ENCODE data around the gene CHERP.

The CHERP gene, protein sequence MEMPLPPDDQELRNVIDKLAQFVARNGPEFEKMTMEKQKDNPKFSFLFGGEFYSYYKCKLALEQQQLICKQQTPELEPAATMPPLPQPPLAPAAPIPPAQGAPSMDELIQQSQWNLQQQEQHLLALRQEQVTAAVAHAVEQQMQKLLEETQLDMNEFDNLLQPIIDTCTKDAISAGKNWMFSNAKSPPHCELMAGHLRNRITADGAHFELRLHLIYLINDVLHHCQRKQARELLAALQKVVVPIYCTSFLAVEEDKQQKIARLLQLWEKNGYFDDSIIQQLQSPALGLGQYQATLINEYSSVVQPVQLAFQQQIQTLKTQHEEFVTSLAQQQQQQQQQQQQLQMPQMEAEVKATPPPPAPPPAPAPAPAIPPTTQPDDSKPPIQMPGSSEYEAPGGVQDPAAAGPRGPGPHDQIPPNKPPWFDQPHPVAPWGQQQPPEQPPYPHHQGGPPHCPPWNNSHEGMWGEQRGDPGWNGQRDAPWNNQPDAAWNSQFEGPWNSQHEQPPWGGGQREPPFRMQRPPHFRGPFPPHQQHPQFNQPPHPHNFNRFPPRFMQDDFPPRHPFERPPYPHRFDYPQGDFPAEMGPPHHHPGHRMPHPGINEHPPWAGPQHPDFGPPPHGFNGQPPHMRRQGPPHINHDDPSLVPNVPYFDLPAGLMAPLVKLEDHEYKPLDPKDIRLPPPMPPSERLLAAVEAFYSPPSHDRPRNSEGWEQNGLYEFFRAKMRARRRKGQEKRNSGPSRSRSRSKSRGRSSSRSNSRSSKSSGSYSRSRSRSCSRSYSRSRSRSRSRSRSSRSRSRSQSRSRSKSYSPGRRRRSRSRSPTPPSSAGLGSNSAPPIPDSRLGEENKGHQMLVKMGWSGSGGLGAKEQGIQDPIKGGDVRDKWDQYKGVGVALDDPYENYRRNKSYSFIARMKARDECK

DNA sequence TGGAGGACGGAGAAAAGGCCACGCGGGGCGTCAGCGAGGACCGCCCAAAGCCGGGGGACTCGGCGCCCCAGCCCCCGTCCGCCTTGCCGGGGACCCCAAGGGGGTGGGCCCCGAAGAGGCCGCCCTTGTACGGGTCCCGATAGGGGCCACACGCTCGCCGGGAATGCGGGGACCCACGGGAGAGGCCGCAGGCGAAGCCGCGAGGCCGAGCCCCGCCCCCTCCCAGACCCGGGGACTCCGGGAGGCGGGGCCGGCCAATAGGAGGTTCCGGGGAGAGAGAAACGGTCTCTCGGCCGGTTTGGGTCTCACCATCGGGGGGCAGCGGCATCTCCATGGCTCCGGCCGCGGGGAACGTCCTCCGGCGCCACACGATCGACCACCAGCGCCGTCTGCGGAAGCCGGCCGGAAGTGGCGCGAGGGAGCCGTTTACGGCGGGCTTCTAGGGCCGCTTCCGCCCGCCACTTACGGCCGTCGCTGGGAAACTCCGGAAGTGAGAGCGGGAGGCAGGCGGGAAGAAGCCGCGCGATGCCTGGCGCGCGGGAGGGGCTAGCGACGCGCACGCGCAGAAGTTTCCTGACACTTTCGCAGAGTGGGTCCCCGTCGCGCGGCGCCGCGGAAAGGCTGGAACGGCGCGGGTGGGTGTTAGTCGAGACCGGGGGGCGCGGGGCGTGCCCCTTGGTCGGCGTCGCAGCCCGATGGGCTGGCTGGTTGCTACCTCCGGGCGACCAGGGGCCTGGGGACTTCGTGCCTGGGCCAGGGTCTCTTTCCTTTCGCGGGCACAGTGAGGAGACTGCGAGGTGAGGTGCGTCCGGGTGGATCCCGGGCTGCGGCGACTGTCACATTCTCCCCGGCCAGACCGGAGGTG lies at the start of gene CHERP:
Gene CHERP (minus strand): TSS at position 393 of the 865 bp plus-strand sequence. CDS start 59 bp downstream, at position 334.
- peak; percentile 95 for DNase-seq

DNA sequence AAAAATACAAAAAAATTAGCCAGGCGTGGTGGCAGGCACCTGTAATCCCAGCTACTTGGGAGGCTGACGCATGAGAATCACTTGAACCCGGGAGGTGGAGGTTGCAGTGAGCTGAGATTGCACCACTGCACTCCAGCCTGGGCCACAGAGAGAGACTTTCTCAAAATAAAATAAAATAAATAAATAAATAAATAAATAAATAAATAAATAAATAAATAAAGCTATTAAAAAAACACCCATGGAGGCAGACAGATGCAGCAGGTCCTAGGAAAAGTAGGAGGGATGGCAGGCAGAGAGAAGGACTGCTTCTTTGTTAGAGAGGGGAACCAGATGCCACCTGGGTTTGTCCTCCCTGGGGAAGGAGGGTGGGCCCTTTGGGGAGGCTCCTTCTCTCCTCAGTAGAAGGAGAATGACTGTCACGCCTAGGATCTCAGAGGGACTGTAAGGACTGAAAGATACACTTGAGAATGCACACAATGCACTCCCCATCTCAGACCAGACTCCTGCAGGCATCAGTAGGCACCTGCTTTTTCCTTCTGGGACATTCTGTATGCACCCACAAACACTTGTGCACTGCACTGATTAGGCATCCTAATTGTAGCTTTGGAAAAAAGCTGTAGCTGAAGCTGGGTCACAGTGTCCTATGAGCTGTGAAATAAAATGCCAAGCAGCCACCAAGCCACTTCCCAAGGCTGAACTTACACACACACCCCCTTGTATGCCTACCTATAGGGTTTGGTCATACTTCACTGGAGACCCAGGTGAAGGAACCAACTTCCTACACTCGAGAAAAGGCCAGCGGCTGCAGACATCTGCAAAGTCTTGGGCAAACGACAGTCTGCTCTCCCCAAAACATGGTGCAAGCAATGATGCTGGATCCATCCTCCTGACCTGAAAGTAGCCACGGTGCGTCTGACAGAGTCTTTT lies 48.9 kb upstream of the CHERP start:
- DNase-seq, result no peak

DNA sequence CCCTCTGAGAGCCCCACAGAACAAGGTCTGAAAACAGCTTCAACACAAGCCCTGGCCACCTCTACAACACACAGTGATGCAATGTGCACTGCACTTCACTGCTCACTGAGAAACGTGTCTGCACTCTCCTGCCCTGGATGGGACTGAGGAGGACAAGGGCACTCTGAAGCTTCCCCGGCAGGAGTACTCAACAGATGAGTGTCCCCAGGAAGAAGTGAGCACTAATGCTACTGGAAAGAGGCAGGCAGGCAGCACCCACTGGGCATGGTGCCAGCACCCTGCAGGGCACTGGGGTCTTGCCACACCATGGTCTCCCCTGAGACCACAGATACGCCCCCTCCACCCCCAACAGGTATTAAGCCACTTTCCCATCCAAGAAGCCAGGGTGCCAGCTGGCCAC lies 47.7 kb upstream of the CHERP start:
- no peak for DNase-seq

DNA sequence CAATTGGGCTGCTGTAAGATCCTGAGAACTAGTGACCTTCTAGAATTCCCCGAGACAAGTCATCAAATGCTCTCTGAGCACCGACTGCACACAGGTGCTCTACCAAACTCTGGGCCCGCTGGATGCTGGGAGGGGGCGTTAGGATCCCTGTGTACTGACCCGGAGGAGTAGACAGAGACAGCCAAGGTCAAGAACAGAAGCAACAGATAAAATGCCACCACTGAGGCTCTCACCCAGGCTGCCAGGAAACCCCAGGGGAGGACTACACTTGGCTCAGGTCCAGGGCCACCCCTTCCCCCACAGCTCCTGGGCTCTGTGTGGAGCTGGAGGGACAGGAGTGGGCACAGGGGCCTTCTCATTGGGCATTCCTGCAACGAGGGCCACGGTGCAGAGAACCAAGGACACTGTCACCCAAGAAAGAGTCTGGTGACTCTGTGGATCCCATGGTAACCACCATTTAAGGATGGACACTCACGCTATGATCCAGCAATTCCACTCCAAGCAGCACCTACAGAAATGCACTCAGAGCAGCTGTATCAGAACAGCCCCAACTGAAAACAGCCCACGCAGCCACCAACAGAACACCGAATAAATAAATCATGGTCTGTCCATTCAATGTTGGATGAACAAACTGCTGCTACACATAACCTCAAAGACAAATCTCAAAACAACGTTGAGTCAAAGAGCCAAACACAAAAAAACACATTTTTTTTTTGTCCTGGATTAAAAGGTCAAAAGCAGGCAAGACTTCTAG lies 46.8 kb upstream of the CHERP start:
- DNase-seq, result no peak

DNA sequence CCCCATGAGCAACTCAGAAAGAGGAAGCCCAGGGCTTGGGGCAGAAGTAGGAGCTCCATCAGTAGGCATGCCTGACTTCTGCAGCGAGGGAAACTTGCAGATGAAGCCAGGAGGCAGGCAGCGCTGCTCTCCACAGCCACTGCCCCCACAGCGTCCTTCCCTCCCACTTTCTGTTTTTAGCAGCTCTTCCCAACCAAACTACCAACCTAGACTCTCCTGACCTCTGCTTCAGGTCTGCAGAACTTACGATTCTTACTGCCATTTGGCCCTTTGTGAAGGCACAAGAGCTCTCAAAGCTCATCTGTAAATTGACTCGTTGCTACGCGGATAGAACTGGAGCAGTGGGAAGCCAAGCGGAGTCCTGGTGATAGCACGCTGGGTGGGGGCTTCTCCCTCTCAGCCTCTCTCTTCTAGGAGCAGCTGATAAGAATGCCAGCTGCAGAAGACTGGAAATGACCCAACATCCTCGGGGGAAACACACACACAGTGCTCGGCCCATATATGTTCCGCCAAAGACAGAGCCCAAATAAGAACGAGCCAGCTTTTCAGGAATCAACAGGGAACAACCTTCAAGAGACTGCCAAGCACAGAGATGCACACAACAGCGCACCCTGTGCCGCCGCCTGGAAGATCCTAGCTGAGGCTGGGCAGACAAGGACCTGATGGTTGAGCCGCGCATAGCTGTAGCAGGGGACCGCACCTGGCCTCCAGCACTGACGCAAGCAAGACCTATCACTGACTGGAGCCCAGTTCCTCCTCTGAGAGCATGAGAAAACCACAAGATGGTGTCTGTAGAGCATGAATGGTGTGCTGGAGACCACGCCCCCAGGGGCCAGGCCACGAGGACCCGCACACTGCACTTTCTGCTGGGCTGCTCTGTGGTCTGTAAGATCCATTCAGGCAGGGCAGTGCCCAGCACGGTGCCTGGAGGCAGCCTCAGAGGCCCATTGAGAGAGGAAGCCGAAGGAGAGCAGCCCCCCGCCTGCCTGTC lies 45.9 kb upstream of the CHERP start:
- peak; percentile 27 for DNase-seq

DNA sequence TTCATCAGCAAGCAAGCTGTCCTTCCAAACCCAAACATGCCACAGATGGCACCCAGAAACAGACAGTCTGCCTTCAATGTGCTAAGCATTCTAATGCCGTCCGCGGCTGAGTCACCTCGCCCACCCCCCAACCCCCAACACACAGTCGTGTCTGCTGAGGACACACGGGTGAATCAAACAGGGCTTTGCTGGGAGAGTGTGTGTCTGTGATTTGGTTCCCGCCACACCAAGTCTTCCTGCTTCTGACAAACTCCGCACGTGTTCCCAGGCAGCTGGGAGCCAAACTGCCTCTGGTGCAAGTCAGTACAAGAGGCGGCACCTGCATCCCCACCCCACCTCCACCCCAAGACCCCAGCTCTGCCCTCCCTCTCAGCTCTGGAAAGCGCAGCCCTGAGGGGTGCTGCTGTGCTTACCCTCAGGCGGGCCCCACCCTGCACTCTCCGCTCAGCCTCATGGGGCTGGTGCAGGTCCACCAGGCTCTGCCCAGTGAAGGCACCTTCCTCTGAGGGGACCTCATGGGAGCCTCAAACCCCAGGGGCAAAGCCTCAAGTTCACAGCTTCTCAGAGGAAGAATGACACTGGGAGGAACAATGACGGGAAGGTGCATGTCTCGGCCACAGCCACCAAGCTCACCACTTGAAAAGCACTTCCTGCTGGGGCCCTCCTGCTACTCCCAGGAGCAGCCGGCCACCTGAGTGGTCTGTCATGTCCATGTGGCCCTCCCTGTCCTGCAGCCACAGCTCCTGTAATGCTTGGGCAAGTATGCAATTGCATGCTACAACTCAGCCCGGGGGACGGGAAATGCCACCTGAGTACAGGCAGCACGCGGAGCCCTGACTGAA lies 45.0 kb upstream of the CHERP start:
- no peak for DNase-seq

DNA sequence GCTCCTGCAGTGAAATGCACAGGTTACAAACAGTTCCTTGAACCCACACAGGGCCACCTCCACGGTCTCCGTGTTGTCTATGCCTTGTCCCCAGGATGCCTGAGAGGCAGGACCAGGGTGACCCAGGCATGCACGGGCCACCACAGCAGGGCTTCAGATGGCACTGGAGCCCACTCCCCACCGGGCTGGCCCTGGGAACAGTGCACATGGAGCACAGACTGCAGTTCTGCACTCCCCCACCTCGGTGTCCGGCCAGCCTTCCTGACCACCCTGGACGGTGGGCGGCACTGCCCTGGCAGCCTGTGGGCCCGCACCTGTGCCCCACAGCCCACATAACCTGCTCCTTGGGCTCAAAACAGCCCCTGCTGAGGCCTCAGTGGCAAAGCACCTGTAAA lies 44.2 kb upstream of the CHERP start:
- DNase-seq, result no peak

DNA sequence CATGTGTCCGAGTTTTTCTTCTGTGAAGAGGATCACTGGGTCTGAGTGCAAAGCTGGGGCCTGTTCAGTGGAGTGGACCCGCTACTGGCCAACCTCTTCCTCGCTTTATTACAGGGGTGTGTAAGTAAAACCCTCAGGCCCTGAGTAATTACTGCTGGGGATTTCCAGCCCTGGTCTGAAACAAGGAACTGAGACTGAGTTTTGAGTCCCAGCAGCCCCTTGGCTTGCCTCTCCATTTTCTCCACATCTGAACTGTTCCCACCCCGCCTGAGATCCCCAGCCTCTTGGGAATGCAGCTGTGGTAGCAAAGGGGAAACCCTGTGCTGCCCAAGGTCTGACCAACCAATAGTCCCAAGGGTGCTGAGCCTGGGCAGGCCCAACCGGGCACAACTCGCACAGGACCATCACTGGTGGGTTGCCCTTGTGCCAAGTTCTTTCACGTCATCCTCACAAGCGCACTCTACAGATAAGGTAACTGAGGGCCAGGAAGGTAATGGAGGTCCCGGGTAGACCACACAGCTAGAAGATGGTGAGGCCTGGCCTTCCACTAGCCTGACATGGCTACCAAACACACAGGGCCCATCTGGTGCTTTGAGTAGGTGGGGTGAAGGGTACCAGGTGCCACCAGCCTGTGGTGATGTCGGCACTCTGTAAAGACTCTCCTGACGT lies 43.7 kb upstream of the CHERP start:
- no peak for DNase-seq

DNA sequence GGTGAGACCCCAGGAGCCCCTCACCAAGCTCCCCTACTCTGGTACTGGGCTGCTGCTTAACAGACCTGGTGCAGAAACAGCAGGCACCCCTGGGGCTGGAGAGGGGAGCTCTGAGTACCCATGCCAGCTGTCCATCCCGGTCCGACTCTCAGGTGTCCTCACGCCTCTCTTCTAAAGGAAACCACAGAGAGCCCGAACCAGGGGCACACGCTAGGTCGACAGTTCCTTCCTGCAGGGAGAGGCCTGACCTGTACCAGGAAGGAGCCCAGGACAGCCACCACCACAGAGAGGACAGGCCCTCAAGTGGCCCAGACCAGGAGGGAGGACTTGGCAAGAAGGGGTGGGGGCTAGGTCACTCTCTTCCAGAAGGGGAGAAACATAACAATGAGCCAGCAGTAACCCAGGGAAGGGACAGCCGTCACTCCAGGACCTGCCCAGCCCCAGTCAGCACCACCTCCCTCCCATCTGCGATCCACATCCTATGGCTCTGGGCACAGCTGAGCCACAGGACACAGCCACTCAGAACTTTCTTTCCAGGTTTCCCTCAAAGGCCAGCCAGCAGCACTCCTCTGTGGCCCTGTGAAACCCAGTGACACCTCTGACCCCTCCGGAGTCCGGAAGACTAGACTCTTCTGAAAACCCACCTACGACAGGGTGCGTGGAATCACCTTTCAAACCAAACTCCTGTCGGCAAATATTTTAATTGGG lies 43.0 kb upstream of the CHERP start:
- no peak for DNase-seq

DNA sequence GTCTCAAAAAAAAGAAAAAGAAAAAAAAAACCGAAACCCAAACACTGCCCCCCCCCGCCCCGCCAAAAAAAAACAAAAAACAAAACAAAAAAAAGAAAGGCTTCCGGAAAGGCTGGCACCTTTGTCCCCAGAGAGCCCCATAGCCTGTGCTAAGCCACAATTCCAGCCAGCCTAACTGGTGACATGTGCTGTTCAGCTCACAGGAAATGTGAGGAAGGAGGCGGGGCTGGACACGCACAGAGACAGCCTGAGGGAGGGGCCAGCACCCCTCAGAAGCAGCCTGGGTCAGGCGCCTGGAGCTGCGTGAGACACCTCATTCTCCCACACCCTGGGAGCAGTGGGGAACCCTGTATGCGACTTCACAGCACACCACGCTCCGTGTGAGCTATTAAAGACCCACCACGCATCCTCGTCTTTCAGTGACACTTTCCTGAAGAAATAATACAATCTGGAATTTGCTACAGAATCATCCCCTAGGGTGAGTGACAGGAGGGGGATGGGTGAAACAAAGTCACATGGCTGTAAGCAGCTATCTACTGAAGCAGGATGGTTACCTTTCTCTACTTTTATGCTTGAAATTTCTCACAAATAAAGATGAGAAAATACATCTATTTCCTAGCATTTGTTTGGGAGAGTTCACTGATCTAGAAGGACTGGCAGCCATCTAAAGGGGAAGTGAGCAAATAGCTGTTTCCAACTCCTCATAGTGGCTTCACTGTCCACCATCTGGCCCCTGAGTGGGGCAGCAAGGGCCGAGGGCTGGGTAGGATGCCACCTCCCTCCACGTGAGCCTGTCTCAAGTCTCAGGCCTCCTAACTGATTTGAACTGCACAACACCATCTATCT lies 42.2 kb upstream of the CHERP start:
- DNase-seq, result peak; percentile 59

DNA sequence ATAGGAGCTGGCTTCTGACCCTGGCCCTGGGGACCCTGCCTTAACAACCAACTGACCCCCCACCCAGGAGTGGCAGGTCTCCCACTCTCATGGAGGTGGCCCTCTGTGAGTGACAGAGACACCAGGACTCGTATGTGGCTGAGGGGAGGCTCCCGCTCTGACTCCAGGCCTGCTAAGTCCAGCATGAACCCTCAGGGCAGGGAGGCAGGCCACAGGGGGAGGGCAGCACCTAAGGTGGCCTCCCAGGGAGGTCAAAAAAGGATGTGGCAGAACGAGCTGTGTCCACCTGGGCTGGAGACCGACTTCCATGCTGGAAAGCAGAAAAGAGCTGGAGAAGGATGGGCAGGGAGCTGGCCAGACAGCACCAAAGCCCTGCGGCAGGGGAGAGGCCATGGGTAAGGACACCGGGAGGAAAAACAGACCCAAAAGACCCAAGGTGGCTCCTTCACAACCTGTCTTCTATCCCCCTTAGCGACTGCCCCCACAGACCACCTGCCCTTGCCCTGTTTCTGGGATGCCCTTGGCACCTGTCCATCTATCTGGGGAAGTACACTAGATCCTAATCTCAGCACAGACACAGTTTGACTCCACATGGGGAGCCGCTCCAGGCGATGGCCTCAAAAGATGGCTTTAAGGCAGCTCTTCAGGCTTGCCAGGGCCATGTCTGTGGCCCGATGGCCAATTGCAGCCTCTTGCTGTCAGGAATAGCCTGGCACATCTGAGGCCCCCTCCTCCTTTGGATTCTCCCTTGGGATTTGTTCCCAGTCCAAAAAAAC lies 40.4 kb upstream of the CHERP start:
- no peak for DNase-seq

DNA sequence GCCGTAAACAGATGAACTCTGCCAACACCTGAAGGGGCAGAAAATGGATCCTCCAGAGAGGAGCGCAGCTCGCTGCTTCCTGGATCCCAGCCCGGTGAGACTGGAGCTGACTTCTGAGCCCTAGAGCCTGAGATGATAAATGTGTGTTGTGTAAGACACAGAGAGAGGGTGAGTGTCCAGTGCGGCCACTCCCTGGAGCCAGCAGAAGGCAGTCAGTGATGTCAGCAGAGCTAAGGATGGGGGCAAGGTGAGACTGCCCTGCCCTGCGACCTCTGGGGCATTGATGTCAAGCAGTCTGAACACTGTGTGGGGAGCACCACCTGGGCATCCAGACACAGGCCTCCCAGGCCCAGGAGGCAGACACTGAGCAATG lies 39.7 kb upstream of the CHERP start:
- no peak for DNase-seq

DNA sequence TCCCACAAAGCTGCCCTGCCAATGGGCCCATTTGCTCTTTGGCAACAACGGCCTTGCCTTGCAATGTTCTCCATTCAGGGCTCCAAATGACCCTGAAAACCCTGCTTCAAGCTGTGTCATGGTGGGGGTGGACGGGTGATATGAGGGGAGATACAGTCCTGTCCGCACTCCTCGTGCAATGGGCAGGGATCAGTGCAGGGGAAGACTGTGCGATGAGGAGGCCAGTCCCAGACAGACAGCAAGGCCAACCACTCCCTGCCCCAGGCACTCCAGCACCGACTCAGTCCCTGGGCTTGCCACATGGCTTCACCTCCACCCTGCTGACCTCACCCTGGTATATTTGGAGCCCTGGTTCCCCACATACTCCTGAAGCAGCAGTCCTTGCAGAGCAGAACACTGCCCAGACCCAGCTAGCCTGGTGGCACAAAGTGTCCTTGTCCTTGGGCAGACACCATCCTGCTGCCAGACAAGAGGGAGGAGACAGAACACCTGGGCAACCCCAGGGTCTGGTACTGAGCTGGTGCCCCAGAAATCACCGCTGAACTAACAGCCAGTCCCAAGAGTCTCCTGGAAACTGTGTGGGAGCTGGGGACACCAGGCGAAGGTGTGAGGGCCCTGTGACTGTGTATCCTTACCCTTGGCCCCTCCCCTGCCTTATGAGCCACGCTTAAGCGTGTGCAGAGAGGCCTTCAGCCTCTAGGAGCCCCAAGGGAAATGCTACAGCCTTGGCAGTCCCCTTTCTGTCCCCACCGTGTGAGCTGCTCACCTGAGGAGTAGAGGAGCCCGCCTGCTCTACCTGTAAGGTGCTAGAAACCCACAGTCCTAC lies 39.1 kb upstream of the CHERP start:
- DNase-seq, result no peak

DNA sequence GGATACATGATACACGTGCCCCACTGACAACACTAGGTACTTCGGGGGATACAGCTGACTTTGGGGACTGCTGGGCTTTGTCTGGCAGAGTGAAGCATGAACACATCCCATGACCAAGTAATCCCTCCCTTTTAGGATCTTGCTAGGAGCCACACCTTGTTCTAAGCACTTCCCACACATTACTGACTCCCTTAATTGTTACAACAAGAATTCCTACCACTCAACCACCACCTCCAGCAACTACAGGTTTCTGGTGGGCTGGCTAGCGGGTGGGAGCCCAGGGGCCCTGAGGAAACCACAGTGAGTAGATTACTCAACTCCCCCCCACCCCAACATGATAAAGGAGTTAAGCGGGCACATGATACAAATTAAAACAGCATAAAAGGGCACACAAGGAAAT lies 37.1 kb upstream of the CHERP start:
- DNase-seq, result no peak

DNA sequence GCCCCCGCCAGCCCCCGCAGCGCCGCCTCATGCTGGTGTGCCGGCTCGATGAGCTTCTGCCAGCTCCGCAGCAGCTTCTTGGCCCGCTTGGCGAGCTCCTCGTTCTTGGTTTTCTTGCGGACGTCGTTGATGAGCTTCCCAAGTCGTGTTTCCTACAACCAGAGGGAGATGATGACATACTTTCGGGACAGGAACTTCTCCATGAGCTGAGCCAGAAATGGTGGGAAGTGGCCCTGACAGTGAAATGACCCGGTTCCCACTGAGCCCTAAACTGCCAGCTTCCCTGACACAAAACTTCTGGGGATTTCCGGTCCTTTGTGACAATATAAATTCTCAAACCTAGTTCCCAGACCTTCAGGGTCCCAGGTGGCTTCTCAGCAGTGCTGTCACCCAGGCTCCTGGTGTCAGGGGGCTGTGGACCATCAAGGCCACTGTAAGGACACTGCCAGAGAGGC lies 35.3 kb upstream of the CHERP start:
- no peak for DNase-seq

Data from NCI-H2029 (cell line).